Hematopoietic multipotent progenitor cell (in vitro differentiated cells): ENCODE results near the gene PAX5. TPM values are rescaled to one million over a fixed set of nuclear protein-coding genes. Genes with fewer than 3 reads are reported as not detected.

Experiments
- DNase-seq, 3 donors: peaks; one replicate each; pipeline ENCODE4 v3.0.0-alpha.2; 2011 to 2015; ENCODE audit warnings: low read depth in 2 of 3, low spot score in 2 of 3
- small RNA-seq: library from RNA; depleted of rRNA; stranded (forward); fragments of <200 nt; gene quantifications from one replicate; pipeline ENCODE3, GENCODE V24; 2012
- total RNA-seq: library from RNA; depleted of rRNA; stranded (reverse); fragments of >200 nt; gene quantifications from one replicate; pipeline ENCODE4 v1.2.3, GENCODE V29; 2012

Gene PAX5
- total RNA-seq, 1 donor: 3.0 TPM

DNA sequence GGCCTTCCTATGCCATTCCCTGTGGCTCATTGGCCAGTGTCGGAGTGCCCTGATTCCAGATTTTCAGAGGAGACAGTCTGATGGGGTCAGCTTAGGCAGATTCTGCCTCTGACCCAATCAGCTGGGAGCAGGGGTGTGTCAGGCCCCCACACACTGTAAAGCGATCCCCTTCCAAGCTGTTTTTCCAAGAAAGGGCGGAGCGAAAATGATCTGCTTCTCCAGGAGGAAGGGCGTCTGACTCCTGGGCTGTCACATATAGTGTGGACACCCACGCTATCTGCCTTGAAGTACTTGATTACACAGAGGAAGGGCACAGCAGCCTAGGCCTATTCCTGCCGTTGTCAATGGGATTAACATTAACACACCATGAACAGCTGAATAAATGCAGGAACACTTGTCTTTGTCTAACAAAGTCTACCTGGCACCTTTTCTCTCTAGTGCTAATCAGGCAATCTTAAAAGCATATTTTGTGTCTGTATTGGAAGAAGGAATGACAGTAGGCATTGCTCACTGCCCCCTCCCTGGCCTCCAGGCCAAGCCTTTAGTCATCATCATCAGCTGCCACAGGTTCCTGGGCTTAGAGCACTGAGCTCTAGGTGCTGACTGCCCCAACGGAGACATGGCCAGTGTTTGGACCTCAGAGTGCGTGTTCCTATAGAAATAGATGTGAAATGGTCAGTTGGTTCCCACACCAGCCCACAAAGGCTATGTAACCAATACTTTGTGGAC is 242.7 kb downstream of the PAX5 start:
- no peak for DNase-seq

DNA sequence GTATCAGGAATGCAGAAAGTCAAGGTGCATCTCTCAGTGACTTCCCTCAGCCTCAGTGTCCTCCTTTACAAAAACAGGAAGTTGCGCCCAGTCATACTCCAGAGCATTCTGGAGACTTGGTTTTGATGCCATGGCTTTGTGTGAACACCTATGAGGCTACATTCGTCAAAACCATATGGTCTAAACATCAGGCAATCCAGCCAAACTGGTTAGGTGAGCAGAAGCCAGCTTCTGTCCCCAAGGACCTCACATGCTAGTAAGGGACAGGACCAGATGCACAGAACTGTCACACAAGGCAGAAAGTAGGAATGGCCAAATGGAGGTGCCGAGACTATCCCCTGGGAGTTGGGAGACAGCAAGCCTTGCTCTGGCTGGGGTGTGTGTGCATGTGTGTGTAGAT is 244.2 kb downstream of the PAX5 start:
- DNase-seq: no peak

- peak in 2 of 3 donors; percentile 18 to 26 for DNase-seq
Measured at GRCh38 chr9:36788534-36788933, 245.5 kb downstream of the PAX5 start.

DNA sequence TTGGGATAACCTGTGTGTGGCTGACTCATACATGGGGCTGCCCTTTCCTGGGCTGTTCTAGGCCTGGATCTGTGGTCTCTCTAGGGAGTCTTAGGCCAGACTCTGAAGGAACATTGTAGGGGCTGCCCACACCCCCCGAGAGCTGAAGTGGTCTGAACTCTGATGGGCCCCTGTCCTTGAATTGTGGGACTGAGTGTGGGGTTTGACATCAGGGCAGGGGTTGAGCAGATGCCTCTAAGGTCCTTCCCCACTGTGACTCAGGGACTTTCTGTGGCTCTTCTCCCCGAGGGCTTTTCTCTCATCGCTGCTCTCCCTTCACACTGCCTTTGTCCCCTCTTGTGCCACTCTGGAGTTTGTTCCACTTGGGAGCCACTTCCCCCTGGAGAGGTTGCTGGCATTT is 246.4 kb downstream of the PAX5 start:
- DNase-seq: no peak

Small RNAs within 50 kb of the gene (small RNA-seq; reads per million reads assigned to genes)
- not detected for gene MIR4475
- gene MIR4476: not detected
- not detected for gene MIR4540

Other genes starting within 250 kb of the PAX5 start
- gene ZCCHC7, start 86.3 kb upstream of the PAX5 start, total RNA-seq: 20.2 TPM